ENCODE data around the gene BEST4. TPM values are rescaled to one million over a fixed set of nuclear protein-coding genes. Genes with fewer than 3 reads are reported as not detected.
"Not testable (repeated sequence)": the region's sequence is repeated elsewhere in the genome, so short reads cannot be mapped to it uniquely, and the experiment has no call there.

Gene BEST4
- total and polyA plus RNA-seq, 5 experiments from 2014 or later: 0.29 to 2.2 (median 0.98) TPM; not detected in 1

- not testable (repeated sequence) for H3K9me3 Mint-ChIP-seq, H3K4me3 Mint-ChIP-seq, H3K27ac Mint-ChIP-seq, ATAC-seq, H3K36me3 Mint-ChIP-seq, H3K27me3 Mint-ChIP-seq, DNase-seq, H3K4me1 Mint-ChIP-seq
- POLR2A ChIA-PET: interaction anchor here (0.8 to 2.2 kb wide), 5 partner anchors 9 to 54 kb away, joined by 3 to 10 read pairs (median 5); partner anchors contain the start of genes RNU5D-1 and RPS8
These were observed 21.5 kb downstream of the BEST4 start for GRCh38 chr1:44766421-44766820.

- no peak overlapping the region for H3K4me3 Mint-ChIP-seq
- no peak for ATAC-seq
- no peak overlapping the region for H3K27ac Mint-ChIP-seq
- peaks cover 0 to 8% (median 0%) of the 10 kb centered on the region in 3 donors for H3K36me3 Mint-ChIP-seq
- H3K27me3 Mint-ChIP-seq: no peaks in the 10 kb centered on the region
- no peak for DNase-seq
- no peaks in the 10 kb centered on the region for H3K9me3 Mint-ChIP-seq
- POLR2A ChIA-PET: no interaction called here
- H3K4me1 Mint-ChIP-seq: peaks cover 1 to 12% (median 10%) of the 10 kb centered on the region in 4 donors
These were observed 27.1 kb downstream of the BEST4 start for GRCh38 chr1:44760876-44761275.

GRCh38 chr1:44759077-44759476 lies 28.9 kb downstream of the BEST4 start:
- DNase-seq (no peak), ATAC-seq (no peak)
- Mint-ChIP-seq H3K4me3 (no peak overlapping the region), H3K36me3 (peaks cover 0 to 8% (median 0%) of the 10 kb centered on the region in 3 donors), H3K4me1 (peaks cover 1 to 13% (median 11%) of the 10 kb centered on the region in 4 donors), H3K9me3 (no peaks in the 10 kb centered on the region), H3K27me3 (no peaks in the 10 kb centered on the region), H3K27ac (peak overlapping the region in 1 of 10 donors; percentile 38)
- POLR2A ChIA-PET: interaction anchor here (1.4 kb wide), 1 partner anchor 16 kb away, joined by 7 read pairs; the partner anchor contains the start of gene RPS8

- H3K36me3 Mint-ChIP-seq: peaks cover 0 to 6% (median 0%) of the 10 kb centered on the region in 3 donors
These were observed 30.6 kb downstream of the BEST4 start for GRCh38 chr1:44757420-44757819.

GRCh38 chr1:44747878-44748277 lies 40.1 kb downstream of the BEST4 start:
- H3K4me3 Mint-ChIP-seq: no peak overlapping the region
- no peaks in the 10 kb centered on the region for H3K36me3 Mint-ChIP-seq
- POLR2A ChIA-PET: interaction anchor here (0.8 to 1.6 kb wide), 3 partner anchors 17 to 28 kb away, joined by 3 to 4 read pairs (median 4); partner anchors contain the start of gene RNU5D-1
- DNase-seq (no peak), ATAC-seq (no peak)
- no peaks in the 10 kb centered on the region for H3K9me3 Mint-ChIP-seq
- H3K4me1 Mint-ChIP-seq: peaks cover 0 to 3% (median under 1%) of the 10 kb centered on the region in 4 donors
- H3K27me3 Mint-ChIP-seq: no peaks in the 10 kb centered on the region
- no peak overlapping the region for H3K27ac Mint-ChIP-seq

More at GRCh38 chr1:44757420-44757819, 30.6 kb downstream of the BEST4 start:
- Mint-ChIP-seq H3K9me3 (no peaks in the 10 kb centered on the region), H3K4me1 (peaks cover 5 to 20% (median 14%) of the 10 kb centered on the region in 4 donors), H3K27me3 (no peaks in the 10 kb centered on the region), H3K4me3 (no peak overlapping the region), H3K27ac (peak overlapping the region in 2 of 10 donors; percentile 53 to 79)
- ATAC-seq: no peak
- DNase-seq: no peak
- POLR2A ChIA-PET: no interaction called here

GRCh38 chr1:44743211-44743610 lies 44.8 kb downstream of the BEST4 start:
- Mint-ChIP-seq H3K27me3 (no peaks in the 10 kb centered on the region), H3K27ac (no peak overlapping the region), H3K4me1 (peaks cover 5 to 18% (median 15%) of the 10 kb centered on the region in 4 donors), H3K36me3 (no peaks in the 10 kb centered on the region), H3K9me3 (no peaks in the 10 kb centered on the region), H3K4me3 (no peak overlapping the region)
- ATAC-seq: no peak
- POLR2A ChIA-PET: interaction anchor here (0.5 to 0.7 kb wide), 4 partner anchors 69 to 743 kb away, joined by 3 to 4 read pairs (median 4); no protein-coding TSS in a partner anchor
- DNase-seq: no peak

GRCh38 chr1:44740179-44740617 lies 47.8 kb downstream of the BEST4 start:
- Mint-ChIP-seq H3K27ac (peak overlapping the region in 9 of 10 donors; percentile 24 to 98 (median 93)), H3K27me3 (no peaks in the 10 kb centered on the region), H3K4me3 (peak overlapping the region; percentile 83 to 96 (median 93)), H3K9me3 (no peaks in the 10 kb centered on the region), H3K36me3 (no peaks in the 10 kb centered on the region), H3K4me1 (peaks cover 5 to 19% (median 14%) of the 10 kb centered on the region in 4 donors)
- ATAC-seq: no peak
- DNase-seq: no peak
- POLR2A ChIA-PET: interaction anchor here (0.6 to 2.9 kb wide), 6 partner anchors 9 to 60 kb away, joined by 3 to 22 read pairs (median 4); partner anchors contain the start of genes PLK3, RNU5D-1 and RPS8

GRCh38 chr1:44739307-44740178 lies 48.4 kb downstream of the BEST4 start, which contains the start of gene KIF2C:
Gene KIF2C, plus strand, starts transcription at chr1:44739837. Its CDS starts 96 bp downstream, at chr1:44739933.
- Mint-ChIP-seq H3K4me3 (peak within 1 kb of the TSS; percentile 83 to 96 (median 93)), H3K36me3 (no peaks in the 10 kb centered on the region), H3K27me3 (no peaks in the 10 kb centered on the region), H3K4me1 (peaks cover 5 to 19% (median 14%) of the 10 kb centered on the region in 4 donors), H3K9me3 (no peaks in the 10 kb centered on the region), H3K27ac (peak within 1 kb of the TSS; percentile 83 to 98 (median 96))
- POLR2A ChIA-PET: interaction anchor here (0.9 to 2.9 kb wide), 5 partner anchors 9 to 60 kb away, joined by 3 to 22 read pairs (median 4); partner anchors contain the start of genes PLK3, RNU5D-1 and RPS8
- DNase-seq: peak; percentile 92 to 97 (median 94)
- peak; percentile 99 to 100 for ATAC-seq

- Mint-ChIP-seq H3K4me1 (peaks cover 5 to 19% (median 14%) of the 10 kb centered on the region in 4 donors), H3K4me3 (peak overlapping the region; percentile 83 to 96 (median 93)), H3K27ac (peak overlapping the region; percentile 83 to 98 (median 96))
- not testable (repeated sequence) for H3K27me3 Mint-ChIP-seq, H3K9me3 Mint-ChIP-seq, DNase-seq, H3K36me3 Mint-ChIP-seq
- POLR2A ChIA-PET: interaction anchor here (0.7 to 2.9 kb wide), 5 partner anchors 8 to 566 kb away, joined by 4 to 22 read pairs (median 4); partner anchors contain the start of genes PLK3, RNU5D-1 and RPS8
- ATAC-seq: peak in 1 of 2 donors; percentile 1
These were observed 49.0 kb downstream of the BEST4 start for GRCh38 chr1:44738953-44739306.

GRCh38 chr1:44735992-44736391 lies 52.0 kb downstream of the BEST4 start:
- POLR2A ChIA-PET: interaction anchor here (0.7 kb wide), 2 partner anchors 12 to 14 kb away, joined by 3 read pairs; no protein-coding TSS in a partner anchor

GRCh38 chr1:44733784-44734183 lies 54.2 kb downstream of the BEST4 start:
- POLR2A ChIA-PET: interaction anchor here (6.7 to 11.7 kb wide), 2 partner anchors 14 to 42 kb away, joined by 109 to 143 read pairs; partner anchors contain the start of gene RPS8
- H3K9me3 Mint-ChIP-seq: no peaks in the 10 kb centered on the region
- peak overlapping the region in 3 of 10 donors; percentile 4 to 90 (median 61) for H3K27ac Mint-ChIP-seq
- H3K4me3 Mint-ChIP-seq: peak overlapping the region in 1 of 10 donors; percentile 11
- no peak for ATAC-seq
- no peak for DNase-seq
- H3K36me3 Mint-ChIP-seq: no peaks in the 10 kb centered on the region
- peaks cover 12 to 26% (median 22%) of the 10 kb centered on the region in 4 donors for H3K4me1 Mint-ChIP-seq
- H3K27me3 Mint-ChIP-seq: no peaks in the 10 kb centered on the region

More at GRCh38 chr1:44735992-44736391, 52.0 kb downstream of the BEST4 start:
- no peak for ATAC-seq
- H3K9me3 Mint-ChIP-seq: no peaks in the 10 kb centered on the region
- H3K36me3 Mint-ChIP-seq: no peaks in the 10 kb centered on the region
- H3K27ac Mint-ChIP-seq: no peak overlapping the region
- H3K4me3 Mint-ChIP-seq: no peak overlapping the region
- no peaks in the 10 kb centered on the region for H3K27me3 Mint-ChIP-seq
- no peak for DNase-seq
- H3K4me1 Mint-ChIP-seq: peaks cover 10 to 28% (median 23%) of the 10 kb centered on the region in 4 donors
